Astrocyte of the hippocampus (primary cell): Measurements from ENCODE around the gene AKT1S1.

Experiments
- DNase-seq: peaks from one replicate; pipeline ENCODE4 v3.0.0; 2011; ENCODE audit warnings: low read depth, low spot score

Gene AKT1S1

DNA sequence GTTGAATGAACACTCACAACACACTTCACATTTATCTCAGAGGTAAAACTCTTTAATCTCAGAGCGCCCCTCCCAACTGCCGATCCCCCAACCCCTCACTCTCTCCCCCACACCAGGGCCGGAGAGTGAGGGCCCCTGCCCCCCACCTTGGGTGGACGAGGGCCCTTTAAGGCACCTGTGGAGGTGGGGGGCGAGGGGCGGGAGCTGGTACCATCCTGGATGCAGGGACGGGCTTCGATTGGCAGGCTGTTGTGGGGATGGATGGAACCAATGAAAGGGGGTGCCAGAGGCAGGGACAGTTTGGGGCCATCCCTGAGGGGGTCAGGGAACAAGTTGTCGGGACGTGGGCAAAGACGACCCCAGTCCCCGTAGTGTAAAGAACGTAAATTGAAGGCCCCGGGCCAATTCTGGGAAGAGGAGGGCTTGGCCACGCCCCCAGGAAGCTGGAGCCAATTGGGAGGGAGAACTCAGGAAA, 8.1 kb downstream of the AKT1S1 start:
- DNase-seq: no peak

DNA sequence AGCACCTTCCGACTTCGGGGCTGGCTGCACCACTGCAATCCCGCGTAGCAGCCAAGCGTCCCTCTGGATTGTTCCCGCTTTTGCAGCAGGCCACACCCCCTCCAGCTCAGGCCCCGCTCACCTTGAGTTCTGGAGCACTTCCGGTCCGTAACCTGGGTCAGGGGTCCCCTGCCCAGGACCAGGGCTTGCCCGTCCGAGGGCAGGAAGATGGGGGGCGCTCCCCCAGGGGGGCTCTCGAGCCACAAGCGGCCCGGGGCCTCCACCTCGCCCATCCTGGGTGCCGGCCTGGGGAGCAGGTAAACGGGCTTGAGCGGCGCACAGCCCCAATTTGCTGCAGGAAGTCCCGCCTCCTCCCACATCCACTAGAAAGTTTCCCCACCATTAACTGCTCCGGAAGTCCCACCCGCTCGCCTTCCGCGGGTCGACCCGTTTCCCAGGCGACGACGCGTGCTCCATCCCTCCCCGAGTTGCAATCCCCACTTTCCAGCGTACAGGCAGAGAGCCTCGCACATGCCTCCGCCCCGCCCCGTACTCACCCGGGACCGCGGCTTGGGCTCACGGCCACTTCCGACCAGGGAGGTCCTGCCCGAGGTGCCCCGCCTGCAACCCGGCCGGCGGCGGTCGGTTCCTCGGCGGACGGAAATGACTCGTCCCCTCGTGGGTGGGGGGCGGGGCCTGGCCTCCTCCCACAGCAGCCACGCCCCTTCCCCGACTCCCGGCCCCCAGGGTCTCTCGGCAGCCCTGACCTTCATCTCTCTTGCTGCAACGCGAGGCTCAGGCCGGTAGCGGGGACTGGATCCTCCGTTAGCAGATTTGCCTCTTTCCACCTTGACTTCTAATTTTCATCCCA, 10.0 kb downstream of the AKT1S1 start, which contains the start of gene PNKP:
TSS of gene PNKP (minus strand) at position 644 of the 850 bp plus-strand sequence. CDS start at position 272, 372 bp downstream.
- peak; percentile 97 for DNase-seq

DNA sequence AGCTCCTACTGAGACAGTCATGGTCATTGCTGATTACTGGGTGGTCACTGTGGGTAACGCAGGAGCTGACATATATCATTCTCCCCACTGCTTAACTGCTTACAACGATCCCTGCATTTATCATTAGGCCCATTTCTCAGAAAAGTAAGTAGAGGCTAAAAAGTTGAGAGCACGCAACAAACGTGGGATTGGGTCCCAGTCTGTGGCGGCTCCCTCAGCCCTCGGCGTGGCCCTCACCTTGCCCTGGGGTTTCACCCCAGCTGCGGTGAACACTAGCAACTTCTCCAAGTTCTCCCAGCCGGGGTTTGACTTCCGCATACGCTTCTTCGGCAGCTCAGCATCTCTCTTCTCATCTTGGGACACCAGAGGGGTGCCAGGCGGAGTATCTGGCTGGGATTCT, 12.3 kb downstream of the AKT1S1 start:
- DNase-seq: no peak

DNA sequence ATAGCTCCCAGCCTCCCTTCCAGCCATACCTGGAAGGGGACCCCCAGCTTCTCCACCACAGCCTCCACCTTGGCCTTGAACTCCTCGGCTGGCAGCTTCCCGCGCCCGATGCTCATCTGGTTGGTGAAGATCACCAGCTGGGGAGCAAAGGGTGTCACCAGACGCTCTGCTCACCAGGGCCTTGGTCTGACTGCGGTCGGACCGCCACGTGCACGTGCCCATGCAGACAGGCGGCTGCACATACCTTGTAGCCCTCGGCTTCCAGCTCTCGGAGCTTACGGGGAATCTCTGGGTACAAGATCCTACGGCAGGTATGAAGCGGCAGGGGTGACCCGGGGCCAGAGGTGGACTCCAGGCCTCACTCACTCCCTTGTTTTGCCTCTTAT, 13.2 kb downstream of the AKT1S1 start:
- no peak for DNase-seq

DNA sequence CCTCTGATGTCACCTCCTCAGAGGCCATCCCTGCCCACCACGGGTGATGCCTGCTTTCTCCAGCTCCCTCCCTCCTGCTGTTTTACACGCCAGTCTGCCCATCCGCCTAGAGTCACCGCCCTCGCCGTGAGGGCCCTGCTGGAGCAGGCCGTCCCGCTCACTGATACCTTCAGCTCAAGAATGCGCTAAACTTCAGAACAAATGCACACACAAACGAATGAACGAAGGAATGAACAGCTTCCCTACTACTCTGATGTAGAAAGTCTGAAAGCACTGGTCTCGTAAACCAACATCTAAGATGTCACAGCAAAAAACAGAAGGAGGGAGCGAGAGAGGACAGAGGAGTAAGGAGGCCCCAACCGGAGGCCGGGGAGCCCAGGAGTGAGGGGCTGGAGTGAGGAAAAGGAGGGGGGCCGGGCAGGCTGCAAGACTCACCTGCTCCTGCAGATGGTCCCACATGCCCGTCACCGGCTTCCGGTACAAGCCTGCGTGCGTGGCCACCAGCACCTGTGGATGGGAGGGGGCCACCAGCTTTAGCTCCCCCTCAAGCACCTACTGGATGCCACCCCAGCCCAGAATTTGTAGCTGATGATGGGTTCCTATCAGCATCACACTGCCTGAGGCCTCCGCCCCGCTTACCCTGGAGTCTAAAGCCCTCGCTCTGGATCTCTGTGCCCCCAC, 13.8 kb downstream of the AKT1S1 start:
- DNase-seq: no peak

DNA sequence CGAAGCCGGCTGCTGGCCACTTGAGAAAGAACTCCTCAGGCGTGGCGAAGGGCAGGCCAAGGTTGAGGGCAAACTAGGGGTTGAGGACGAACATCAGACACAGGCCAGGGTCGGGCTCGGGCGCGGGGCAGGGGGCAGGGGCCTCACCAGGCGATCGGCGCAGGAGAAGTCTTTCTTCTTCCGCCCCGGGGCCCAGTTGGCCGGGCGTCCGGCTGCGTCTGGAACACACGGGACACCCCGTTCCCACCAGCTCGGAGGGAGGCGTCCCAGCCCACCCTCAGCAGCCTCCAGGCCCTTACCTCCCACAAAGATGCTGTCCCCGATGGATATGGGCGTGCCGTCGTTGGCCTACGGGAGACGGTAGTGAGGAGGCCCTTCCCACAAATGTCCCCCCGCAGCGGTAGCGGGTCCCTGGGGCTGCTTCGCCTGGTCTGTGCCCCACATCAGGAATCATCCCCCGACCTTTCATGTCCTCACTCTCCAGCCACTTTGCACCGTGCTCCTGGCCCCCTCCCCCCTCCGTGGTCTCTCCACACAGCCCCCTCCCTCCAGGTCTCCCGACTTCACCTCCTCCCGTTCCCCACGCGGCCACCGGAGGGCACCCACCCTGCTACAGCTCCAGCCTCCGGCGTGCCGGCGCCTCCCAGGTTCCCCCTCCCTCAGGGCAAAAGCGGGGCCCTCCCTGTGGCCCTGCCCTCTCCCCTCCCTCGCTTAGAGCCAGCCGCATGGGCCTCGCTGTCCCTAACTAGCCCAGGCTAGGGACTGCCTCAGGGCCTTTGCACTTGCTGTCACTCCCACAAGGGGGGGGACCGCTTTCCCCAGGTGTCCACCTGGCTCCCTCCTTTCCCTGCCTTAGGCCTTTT, 14.5 kb downstream of the AKT1S1 start:
- DNase-seq: peak; percentile 40

DNA sequence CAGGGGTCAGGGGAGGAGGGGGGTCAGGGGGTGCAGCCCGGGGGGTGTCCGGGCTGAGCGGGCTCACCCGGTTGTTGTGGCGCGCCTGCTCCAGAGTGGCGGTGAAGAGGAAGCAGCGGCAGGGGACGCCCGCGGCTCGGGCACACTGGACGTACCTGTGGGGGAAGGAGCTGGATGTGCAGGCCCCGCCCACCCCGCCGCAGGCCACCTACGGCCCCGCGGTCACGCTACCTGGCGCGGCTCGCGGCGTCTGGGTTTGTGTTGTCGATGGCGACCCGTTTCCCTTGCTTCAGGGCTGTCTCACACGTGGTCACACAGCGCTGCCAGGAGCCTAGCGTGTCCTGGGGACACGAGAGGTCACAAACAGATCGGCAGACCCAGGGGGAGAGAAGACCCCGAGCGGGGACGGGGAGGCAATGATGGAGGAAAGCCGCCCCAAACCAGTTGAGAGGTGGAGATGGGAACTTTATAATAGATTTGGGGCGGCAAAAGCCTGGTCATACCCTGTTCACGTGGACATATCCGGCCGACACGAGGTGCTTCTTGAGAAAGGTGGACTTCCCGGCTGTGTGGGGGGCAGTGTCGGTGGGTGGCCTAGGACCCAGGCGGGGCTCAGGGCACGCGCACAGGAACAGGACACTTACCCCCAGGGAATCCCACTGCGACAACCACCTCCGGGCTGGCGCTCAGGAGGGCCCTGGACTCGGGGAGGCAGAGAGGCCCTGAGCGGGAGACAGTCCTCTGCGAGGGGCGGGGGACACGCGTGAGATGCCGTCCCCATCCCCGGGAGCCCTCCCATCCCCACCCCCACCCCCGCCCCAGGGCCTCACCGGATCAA, 15.4 kb downstream of the AKT1S1 start:
- DNase-seq: no peak

DNA sequence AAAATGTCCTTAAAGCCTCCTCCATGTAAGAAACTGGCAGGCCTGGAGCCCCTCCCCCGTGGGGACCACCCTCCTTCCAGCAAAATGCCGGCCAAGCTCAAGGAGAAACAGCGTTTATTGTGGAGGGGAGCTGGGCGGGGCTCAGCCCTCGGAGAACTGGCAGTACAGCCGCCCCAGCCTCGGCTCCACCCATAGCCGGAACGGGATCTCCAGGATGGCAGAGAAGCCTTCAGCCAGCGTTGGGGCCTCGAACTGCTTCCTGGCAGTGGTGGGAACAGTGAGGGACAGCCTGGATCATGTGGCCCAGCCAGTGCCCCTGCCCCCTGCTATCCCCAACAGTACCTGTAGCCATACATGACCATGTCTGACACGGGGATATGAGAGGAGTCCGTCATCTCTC, 16.0 kb downstream of the AKT1S1 start:
- DNase-seq: peak; percentile 70

DNA sequence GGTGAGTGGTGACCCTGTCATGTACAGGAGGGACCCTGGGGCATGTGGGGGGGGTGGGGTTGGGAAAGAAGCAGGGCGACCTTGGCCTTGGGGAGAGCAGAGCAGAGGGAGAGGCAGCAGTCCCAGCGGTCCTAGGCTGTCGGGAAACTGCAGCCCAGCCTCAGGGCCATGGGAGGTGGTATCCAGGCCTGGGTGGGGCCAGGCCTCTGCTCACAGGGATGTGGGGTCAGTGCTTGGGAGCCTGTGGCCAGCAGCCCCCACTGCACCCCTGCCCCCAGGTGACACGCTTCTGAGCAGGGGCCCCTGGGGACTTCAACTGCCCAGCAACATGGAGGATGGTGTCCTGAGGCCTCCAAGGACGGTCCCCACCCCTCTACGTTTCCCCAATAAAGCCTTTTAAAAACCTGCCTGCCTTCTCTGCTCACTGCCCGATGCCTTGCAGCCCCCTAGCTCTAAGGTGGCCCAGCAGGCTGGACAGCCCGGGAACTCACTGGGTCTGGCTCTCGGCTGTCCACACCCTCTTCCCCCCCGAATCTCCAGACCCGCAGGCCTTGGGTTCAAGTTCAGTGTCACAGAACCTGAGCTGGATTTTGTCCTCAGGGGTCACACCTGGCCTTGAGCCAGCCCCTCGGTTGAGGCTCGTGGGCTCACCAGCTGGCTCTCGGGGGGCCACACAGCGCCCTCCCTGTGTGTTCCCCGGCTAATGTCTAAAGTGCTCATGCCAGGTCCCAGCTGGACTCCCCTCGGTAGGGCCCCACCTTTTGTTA, 16.6 kb downstream of the AKT1S1 start:
- no peak for DNase-seq

DNA sequence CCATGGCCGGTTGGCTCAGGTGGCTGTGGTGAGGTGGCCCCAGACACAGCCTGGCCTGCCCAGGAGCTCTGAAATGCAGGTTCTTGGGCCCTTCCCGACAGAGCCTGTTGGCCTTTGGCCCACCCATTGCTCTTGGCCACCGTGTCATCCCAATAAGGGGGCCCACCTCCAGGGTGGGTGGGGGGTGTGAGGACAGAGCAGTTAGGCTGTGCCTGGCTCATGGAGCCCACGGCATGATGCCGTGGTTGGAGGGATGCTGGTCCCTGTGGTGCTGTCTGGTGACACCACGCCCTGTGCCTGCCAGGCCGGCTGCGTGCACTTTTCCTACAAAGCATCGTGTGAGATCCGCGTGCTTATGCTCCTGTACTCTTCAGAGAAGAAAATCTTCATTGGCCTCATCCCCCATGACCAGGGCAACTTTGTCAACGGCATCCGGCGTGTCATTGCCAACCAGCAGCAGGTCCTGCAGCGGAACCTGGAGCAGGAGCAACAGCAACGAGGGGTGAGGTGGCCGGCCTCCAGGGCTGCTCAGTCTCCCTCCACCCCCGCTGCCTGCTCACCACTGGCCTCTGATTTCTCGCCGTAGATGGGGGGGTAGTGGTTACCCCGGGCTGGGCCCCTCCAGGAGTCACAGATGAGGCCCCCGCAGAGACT, 17.3 kb downstream of the AKT1S1 start:
- no peak for DNase-seq

DNA sequence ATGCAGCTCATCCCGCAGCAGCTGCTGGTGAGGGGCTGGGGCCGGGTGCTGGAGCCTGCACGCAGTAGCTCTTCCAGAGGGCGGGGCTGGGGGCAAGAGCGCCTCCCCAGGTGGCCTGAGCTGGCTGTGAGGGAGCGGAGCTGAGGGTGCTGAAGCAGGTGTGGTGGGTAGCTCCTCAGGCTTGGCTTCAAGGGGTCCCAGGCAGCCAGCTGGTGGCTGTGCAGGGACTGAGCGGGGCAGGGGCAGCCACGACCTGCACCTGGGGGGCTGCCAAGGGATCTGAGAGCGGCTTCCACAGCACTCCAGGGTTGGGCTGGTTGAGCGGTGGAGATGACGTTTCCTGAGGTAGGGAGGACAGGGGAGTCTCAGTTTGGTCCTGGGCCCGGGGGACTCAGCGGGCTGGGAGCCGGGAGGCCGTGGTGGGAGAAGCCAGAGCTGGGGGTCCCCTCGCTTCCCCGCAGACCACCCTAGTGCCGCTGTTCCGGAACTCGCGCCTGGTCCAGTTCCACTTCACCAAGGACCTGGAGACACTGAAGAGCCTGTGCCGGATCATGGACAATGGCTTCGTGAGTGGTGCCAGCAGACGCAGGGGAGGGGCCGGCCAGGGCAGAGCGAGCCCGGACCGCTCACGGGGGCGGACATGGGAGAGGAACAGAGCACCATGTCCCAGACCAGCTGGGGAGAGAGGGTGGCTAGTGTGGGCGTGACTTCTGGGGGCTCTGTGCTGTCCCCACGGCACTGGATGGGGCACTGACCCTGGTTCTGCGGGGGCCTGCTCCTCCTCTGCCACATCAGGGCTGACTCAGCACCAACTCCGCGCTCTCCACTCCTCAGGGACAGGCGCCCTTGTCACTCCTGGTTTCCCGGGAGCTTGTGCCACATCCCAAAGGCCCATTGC, 18.8 kb downstream of the AKT1S1 start:
- DNase-seq: peak; percentile 45

DNA sequence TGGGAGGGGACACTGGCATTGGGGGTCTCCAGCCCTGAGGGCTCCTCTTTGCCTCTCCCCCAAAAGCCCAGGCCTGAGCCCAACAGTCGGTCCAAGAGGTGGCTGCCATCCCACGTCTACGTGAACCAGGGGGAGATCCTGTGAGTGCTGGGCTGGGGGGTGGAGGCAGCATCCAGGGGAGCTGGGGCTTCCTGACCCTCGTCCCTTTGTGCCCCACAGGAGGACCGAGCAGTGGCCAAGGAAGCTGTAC, 19.4 kb downstream of the AKT1S1 start:
- no peak for DNase-seq

DNA sequence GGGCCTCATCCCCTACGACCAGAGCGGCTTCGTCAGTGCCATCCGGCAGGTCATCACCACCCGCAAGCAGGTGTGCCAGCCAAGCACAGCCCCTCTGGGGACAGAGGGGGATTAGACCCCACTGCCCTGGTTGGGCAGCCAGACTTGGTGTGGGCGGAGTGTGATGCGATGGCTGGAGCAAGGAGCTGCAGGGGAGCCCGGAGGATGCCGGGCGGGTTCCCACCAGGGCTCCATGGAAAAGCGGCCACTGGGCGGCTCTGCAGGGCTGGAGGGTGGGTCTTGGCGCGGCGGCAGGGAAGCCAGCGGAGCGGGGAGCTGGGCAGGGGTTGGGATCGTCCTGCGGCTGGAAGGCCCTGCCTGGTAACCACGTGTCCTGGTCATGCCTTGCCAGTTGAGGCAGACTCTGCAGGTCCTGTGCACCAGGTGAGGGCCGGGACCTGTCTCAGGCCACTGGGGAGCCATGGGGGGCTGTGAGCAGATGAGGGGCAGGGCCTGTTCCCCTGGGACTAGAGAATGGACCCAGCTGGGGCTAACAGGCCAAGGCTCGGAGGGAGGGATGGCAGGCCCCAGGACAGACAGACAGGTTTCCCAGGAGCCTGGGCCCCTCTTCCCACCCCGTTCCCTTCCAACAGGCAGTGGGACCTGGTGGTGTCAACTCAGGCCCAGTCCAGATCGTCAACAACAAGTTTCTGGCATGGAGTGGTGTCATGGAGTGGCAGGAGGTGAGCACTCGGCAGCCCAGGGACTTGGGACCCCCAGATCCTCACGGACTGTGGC, 19.9 kb downstream of the AKT1S1 start:
- no peak for DNase-seq

DNA sequence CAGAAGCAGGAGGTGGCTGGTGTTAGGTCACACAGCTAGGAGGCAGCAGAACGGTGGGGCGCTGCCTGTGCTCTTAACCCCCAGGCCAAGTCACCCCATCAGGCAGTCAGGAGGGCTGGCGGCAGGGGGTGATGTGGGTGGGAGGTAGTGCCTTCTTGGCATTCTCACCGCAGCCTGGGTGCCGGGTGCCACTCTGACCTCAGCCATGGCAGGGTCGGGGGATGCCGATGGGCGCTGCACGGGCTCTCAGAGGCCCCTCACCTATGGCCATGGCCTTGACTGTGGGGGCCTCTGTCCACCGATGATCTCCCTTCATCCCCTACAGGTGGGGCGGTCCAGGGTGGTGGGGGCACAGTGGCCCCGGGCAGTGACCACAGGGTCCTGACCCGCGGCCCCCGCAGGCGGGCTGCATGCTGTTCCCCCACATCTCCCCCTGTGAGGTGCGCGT, 20.6 kb downstream of the AKT1S1 start:
- no peak for DNase-seq

DNA sequence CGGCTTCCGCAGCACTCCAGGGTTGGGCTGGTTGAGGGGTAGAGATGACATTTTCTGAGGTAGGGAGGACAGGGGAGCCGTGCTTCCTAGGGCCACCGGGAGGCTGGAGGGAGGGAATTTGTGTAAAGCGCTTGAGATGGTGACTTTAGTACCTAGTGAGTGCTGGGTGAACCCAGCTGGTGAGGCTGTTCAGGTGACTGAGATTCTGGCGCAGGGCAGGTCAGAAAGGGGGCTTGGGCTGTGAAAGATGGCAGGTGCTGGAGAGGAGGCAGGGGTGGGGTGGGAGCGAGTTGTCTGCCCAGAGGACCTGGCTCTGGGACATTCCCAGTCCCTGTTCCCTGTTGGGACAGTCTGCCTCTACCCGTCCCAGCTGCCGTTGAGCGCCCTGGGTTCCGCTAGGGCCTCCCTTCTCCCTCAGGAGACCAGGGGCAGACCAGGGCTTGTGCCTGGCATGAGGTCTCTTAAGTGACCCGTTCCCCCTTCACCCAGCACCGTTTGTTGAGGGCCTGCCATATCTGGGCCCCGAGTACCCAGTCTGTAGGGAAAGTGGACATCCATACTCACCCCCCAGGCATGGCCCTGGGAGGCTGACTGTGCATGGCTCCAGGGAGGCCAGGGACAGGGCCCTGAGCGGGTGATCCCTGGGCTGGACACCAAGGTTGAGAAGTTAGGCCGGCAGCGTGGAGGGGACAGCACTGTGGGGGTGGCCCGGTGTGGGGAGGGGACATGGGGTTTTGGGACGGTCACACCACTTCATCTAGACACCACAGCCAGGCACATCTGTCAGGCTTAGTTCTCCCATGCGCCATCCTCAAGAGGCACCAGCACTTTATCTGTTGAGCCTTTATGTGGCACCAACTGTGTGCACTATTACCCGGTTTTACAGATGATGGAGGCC, 21.2 kb downstream of the AKT1S1 start:
- no peak for DNase-seq

DNA sequence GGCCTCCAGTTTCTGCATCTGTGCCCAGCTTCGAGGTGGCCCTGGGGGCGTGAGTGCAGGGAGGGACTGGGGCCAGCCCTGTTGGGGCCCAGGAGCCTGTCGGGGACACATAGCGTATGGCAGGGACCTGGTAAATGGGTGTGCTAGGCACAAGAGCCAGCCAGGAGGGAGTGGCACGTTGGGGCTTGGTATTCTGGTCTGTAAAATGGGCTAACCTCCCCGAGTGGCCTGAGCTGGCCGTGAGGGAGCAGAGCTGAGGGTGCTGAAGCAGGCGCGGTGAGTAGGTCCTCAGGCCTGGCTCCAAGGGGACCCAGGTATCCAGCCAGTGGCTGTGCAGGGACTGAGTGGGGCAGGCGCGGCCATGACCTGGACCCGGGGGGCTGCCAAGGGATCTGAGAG, 21.9 kb downstream of the AKT1S1 start:
- no peak for DNase-seq
